Osteoblast (primary cell): ENCODE measurements around the gene C1orf210. TPM values are rescaled to one million over a fixed set of nuclear protein-coding genes. Genes with fewer than 3 reads are reported as not detected.

Experiments
- DNase-seq: peaks from one replicate; pipeline ENCODE4 v3.0.0; 2011; ENCODE audit warnings: low spot score, mixed read lengths; ENCODE audit not compliant: insufficient read length; ENCODE audit errors: missing footprints
- H2AFZ ChIP-seq: 2 replicates; pipeline ENCODE4 v1.6.0; 2011; ENCODE audit warnings: mild to moderate bottlenecking, low read length
- H3K27ac ChIP-seq: 2 replicates; pipeline ENCODE4 v1.5.1; 2011; ENCODE audit warnings: mild to moderate bottlenecking, low read depth, low read length, moderate library complexity
- H3K27me3 ChIP-seq: 2 replicates; pipeline ENCODE4 v1.6.0; 2012; ENCODE audit warnings: mild to moderate bottlenecking, control low read depth, inconsistent platforms, low read length, moderate library complexity; ENCODE audit not compliant: insufficient read depth
- H3K36me3 ChIP-seq: 2 replicates; pipeline ENCODE4 v1.5.1; 2011; ENCODE audit warnings: mild to moderate bottlenecking, low read length, control low read depth, moderate library complexity; ENCODE audit not compliant: insufficient read depth
- H3K4me1 ChIP-seq: 2 replicates; pipeline ENCODE4 v1.5.1; 2011; ENCODE audit warnings: mild to moderate bottlenecking, low read length, control low read depth, moderate library complexity; ENCODE audit not compliant: insufficient read depth
- H3K4me2 ChIP-seq: 2 replicates; pipeline ENCODE4 v1.6.0; 2011; ENCODE audit warnings: mild to moderate bottlenecking, low read length; ENCODE audit not compliant: insufficient read depth
- H3K4me3 ChIP-seq: fragments of 200-600 bp; sonication (generic); 3 replicates; pipeline ENCODE4 v1.5.1; 2012; ENCODE audit warnings: mild to moderate bottlenecking, low read length, inconsistent platforms; ENCODE audit not compliant: insufficient read depth
- H3K79me2 ChIP-seq: 2 replicates; pipeline ENCODE4 v1.6.0; 2012; ENCODE audit warnings: mild to moderate bottlenecking, low read length, control low read depth, inconsistent platforms; ENCODE audit not compliant: insufficient read depth
- H3K9me3 ChIP-seq: 2 replicates; pipeline ENCODE4 v1.5.1; 2011; ENCODE audit warnings: low read depth, low read length, control low read depth
- H4K20me1 ChIP-seq: 2 replicates; pipeline ENCODE4 v1.6.0; 2012; ENCODE audit warnings: mild to moderate bottlenecking, low read length, control low read depth; ENCODE audit not compliant: insufficient read depth
- total RNA-seq: library from RNA; depleted of rRNA; stranded (reverse); fragments of >200 nt; gene quantifications from 2 replicates; pipeline ENCODE4 v1.2.3, GENCODE V29; 2012
- TF ChIP-seq, protein P1 (sequence below): IDR thresholded peaks from 2 replicates; pipeline ENCODE4 v1.5.1; 2011; ENCODE audit warnings: mild to moderate bottlenecking, low read depth, low read length, moderate library complexity; ENCODE audit errors: extremely low read depth

The C1orf210 gene
- total RNA-seq, 1 donor: not detected

GRCh38 chr1:43239484-43239883 is 45.9 kb downstream of the C1orf210 start:
- Histone ChIP-seq H2AFZ (no peak overlapping the region), H3K79me2 (no peaks in the 10 kb centered on the region), H3K9me3 (no peaks in the 10 kb centered on the region), H3K4me3 (no peak overlapping the region), H3K4me1 (no peaks in the 10 kb centered on the region), H4K20me1 (no peaks in the 10 kb centered on the region), H3K27me3 (no peaks in the 10 kb centered on the region), H3K4me2 (no peak overlapping the region), H3K27ac (no peak overlapping the region), H3K36me3 (no peaks in the 10 kb centered on the region)
- TF ChIP-seq, protein P1, sequence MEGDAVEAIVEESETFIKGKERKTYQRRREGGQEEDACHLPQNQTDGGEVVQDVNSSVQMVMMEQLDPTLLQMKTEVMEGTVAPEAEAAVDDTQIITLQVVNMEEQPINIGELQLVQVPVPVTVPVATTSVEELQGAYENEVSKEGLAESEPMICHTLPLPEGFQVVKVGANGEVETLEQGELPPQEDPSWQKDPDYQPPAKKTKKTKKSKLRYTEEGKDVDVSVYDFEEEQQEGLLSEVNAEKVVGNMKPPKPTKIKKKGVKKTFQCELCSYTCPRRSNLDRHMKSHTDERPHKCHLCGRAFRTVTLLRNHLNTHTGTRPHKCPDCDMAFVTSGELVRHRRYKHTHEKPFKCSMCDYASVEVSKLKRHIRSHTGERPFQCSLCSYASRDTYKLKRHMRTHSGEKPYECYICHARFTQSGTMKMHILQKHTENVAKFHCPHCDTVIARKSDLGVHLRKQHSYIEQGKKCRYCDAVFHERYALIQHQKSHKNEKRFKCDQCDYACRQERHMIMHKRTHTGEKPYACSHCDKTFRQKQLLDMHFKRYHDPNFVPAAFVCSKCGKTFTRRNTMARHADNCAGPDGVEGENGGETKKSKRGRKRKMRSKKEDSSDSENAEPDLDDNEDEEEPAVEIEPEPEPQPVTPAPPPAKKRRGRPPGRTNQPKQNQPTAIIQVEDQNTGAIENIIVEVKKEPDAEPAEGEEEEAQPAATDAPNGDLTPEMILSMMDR: no peak
- no peak for DNase-seq

DNA sequence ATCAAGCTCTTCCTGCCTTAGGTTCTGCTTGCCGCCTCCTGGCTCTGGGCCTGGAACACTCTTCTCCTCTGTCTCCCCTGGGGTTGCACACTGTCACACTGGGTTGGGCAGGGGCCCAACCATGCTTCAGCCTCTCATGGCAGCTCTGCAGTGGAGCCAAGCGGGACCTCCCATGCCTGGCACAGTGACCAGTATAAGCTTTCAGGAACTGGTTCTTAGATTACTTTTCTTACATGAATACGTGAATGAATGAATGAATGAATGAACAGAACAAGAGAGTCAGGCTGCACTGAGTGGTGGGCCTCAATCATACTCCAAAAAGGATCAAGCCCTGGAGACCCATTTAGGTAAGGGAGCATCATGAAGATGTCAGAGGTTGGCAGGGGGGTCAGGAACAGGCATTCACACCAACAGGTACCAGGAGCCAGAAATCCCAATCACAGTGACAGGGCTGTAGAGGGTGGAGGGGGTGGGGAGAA is 46.4 kb downstream of the C1orf210 start:
- no peaks in the 10 kb centered on the region for H3K4me1 ChIP-seq
- TF ChIP-seq, protein P1: no peak
- no peaks in the 10 kb centered on the region for H3K36me3 ChIP-seq
- no peak overlapping the region for H3K4me3 ChIP-seq
- no peak overlapping the region for H2AFZ ChIP-seq
- no peak overlapping the region for H3K4me2 ChIP-seq
- H3K27me3 ChIP-seq: no peaks in the 10 kb centered on the region
- H4K20me1 ChIP-seq: no peaks in the 10 kb centered on the region
- H3K79me2 ChIP-seq: no peaks in the 10 kb centered on the region
- H3K9me3 ChIP-seq: no peaks in the 10 kb centered on the region
- H3K27ac ChIP-seq: no peak overlapping the region
- DNase-seq: no peak

DNA sequence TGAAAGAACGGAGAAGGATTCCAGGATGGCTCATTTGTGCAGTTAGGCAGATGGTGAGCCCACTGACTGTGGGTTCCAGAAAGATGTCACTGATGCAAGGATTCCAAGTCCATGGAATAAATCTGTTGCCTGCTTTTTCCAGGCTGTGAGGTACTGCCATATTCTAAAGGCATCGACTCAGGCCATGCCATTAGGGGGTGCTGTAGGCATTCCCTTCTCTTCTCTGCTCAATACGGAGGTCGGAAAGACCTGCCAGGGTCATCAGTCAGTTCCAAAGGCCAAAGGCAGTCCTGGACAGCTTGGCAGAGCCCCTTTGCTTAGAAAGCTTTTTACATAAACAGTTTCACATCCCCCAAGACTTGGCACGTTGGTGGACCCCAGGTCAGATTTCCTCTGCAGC is 47.3 kb downstream of the C1orf210 start:
- Histone ChIP-seq H3K27ac (no peak overlapping the region), H3K4me3 (no peak overlapping the region), H2AFZ (no peak overlapping the region), H3K79me2 (no peaks in the 10 kb centered on the region), H3K4me1 (no peaks in the 10 kb centered on the region), H3K36me3 (no peaks in the 10 kb centered on the region), H4K20me1 (no peaks in the 10 kb centered on the region), H3K27me3 (no peaks in the 10 kb centered on the region), H3K4me2 (no peak overlapping the region), H3K9me3 (no peaks in the 10 kb centered on the region)
- peak; percentile 89 for DNase-seq
- TF ChIP-seq, protein P1: peak; percentile 92

GRCh38 chr1:43237121-43237520 is 48.3 kb downstream of the C1orf210 start:
- no peak for DNase-seq
- H3K9me3 ChIP-seq: no peaks in the 10 kb centered on the region
- H3K36me3 ChIP-seq: no peaks in the 10 kb centered on the region
- TF ChIP-seq, protein P1: no peak
- no peaks in the 10 kb centered on the region for H3K27me3 ChIP-seq
- H3K4me1 ChIP-seq: peaks cover 6% of the 10 kb centered on the region
- H3K4me3 ChIP-seq: no peak overlapping the region
- H3K4me2 ChIP-seq: no peak overlapping the region
- no peaks in the 10 kb centered on the region for H4K20me1 ChIP-seq
- H3K27ac ChIP-seq: no peak overlapping the region
- H2AFZ ChIP-seq: no peak overlapping the region
- no peaks in the 10 kb centered on the region for H3K79me2 ChIP-seq
